Measurements from ENCODE around the gene HOXA13.

The HOXA13 gene

GRCh38 chr7:27212497-27213432 is 12.9 kb upstream of the HOXA13 start:
- H3K4me2 ChIP-seq (ENCODE audit: low read length), result no peak overlapping the region
- no peak for TF ChIP-seq EZH2phosphoT487 (IDR thresholded peaks at IDR 0.05; ENCODE audit: low read depth)
- TF ChIP-seq, protein P1, sequence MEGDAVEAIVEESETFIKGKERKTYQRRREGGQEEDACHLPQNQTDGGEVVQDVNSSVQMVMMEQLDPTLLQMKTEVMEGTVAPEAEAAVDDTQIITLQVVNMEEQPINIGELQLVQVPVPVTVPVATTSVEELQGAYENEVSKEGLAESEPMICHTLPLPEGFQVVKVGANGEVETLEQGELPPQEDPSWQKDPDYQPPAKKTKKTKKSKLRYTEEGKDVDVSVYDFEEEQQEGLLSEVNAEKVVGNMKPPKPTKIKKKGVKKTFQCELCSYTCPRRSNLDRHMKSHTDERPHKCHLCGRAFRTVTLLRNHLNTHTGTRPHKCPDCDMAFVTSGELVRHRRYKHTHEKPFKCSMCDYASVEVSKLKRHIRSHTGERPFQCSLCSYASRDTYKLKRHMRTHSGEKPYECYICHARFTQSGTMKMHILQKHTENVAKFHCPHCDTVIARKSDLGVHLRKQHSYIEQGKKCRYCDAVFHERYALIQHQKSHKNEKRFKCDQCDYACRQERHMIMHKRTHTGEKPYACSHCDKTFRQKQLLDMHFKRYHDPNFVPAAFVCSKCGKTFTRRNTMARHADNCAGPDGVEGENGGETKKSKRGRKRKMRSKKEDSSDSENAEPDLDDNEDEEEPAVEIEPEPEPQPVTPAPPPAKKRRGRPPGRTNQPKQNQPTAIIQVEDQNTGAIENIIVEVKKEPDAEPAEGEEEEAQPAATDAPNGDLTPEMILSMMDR (IDR thresholded peaks at IDR 0.05; ENCODE audit: low read depth, low read length), result no peak
- no peaks in the 10 kb centered on the region for H4K20me1 ChIP-seq (ENCODE audit: insufficient read depth, low read length)
- H3K27ac ChIP-seq (ENCODE audit: low read length), result no peak overlapping the region
- H3K27me3 ChIP-seq (ENCODE audit: low read depth, low read length), result no peaks in the 10 kb centered on the region
- no peak overlapping the region for H2AFZ ChIP-seq (ENCODE audit: low read depth, low read length)
- H3K4me1 ChIP-seq (ENCODE audit: low read length), result no peaks in the 10 kb centered on the region
- H3K9ac ChIP-seq (ENCODE audit: low read length), result no peak overlapping the region
- no peaks in the 10 kb centered on the region for H3K9me3 ChIP-seq (ENCODE audit: insufficient read depth, low read length)
- H3K36me3 ChIP-seq (replicated peaks; ENCODE audit: low read depth, low read length), result no peaks in the 10 kb centered on the region
- no peak overlapping the region for H3K4me3 ChIP-seq (ENCODE audit: low read length)
- H3K79me2 ChIP-seq (ENCODE audit: low read length), result no peaks in the 10 kb centered on the region

- TF ChIP-seq EZH2phosphoT487 (IDR thresholded peaks at IDR 0.05; ENCODE audit: low read depth), result no peak
- TF ChIP-seq, protein P1 (IDR thresholded peaks at IDR 0.05; ENCODE audit: low read depth, low read length), result no peak
- H3K27ac ChIP-seq (ENCODE audit: low read length), result no peak overlapping the region
Observed at GRCh38 chr7:27211764-27212204, 11.9 kb upstream of the HOXA13 start.

DNA sequence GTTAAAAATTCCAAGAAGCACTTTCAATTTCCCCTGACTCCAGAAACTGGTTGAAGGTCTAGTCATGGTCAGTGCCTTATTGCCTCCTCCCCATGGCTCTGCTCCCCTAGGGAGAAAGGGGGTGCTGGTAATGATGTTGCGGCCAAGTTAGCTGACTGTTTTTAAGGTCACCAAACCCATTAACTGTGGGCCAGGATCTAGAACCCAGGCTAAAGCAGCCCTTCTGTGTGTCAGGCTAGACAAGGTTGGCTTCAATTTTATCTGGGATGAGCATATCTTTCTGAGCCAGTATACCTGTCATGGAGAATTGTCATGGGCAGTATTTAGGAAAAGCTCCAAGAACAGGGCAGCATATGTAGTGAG is 11.2 kb upstream of the HOXA13 start:
- H3K9ac ChIP-seq (ENCODE audit: low read length), result no peak overlapping the region
- no peaks in the 10 kb centered on the region for H3K27me3 ChIP-seq (ENCODE audit: low read depth, low read length)
- no peak overlapping the region for H3K4me2 ChIP-seq (ENCODE audit: low read length)
- no peaks in the 10 kb centered on the region for H3K9me3 ChIP-seq (ENCODE audit: insufficient read depth, low read length)
- no peaks in the 10 kb centered on the region for H3K79me2 ChIP-seq (ENCODE audit: low read length)
- H3K4me3 ChIP-seq (ENCODE audit: low read length), result no peak overlapping the region
- no peak overlapping the region for H2AFZ ChIP-seq (ENCODE audit: low read depth, low read length)
- H3K27ac ChIP-seq (ENCODE audit: low read length), result no peak overlapping the region
- no peaks in the 10 kb centered on the region for H3K4me1 ChIP-seq (ENCODE audit: low read length)
- no peaks in the 10 kb centered on the region for H3K36me3 ChIP-seq (replicated peaks; ENCODE audit: low read depth, low read length)
- H4K20me1 ChIP-seq (ENCODE audit: insufficient read depth, low read length), result no peaks in the 10 kb centered on the region
- TF ChIP-seq, protein P1 (IDR thresholded peaks at IDR 0.05; ENCODE audit: low read depth, low read length), result no peak
- TF ChIP-seq EZH2phosphoT487 (IDR thresholded peaks at IDR 0.05; ENCODE audit: low read depth), result no peak

More at GRCh38 chr7:27211764-27212204, 11.9 kb upstream of the HOXA13 start:
- Histone ChIP-seq H2AFZ (ENCODE audit: low read depth, low read length) (no peak overlapping the region), H3K36me3 (replicated peaks; ENCODE audit: low read depth, low read length) (no peaks in the 10 kb centered on the region), H3K79me2 (ENCODE audit: low read length) (no peaks in the 10 kb centered on the region), H3K4me3 (ENCODE audit: low read length) (no peak overlapping the region), H3K27me3 (ENCODE audit: low read depth, low read length) (no peaks in the 10 kb centered on the region), H3K4me1 (ENCODE audit: low read length) (no peaks in the 10 kb centered on the region), H3K4me2 (ENCODE audit: low read length) (no peak overlapping the region), H4K20me1 (ENCODE audit: insufficient read depth, low read length) (no peaks in the 10 kb centered on the region), H3K9me3 (ENCODE audit: insufficient read depth, low read length) (no peaks in the 10 kb centered on the region), H3K9ac (ENCODE audit: low read length) (no peak overlapping the region)

GRCh38 chr7:27210441-27211083 is 10.7 kb upstream of the HOXA13 start:
- TF ChIP-seq, protein P1 (IDR thresholded peaks at IDR 0.05; ENCODE audit: low read depth, low read length), result peak; percentile 62
- TF ChIP-seq EZH2phosphoT487 (IDR thresholded peaks at IDR 0.05; ENCODE audit: low read depth), result no peak
- Histone ChIP-seq H3K9me3 (ENCODE audit: insufficient read depth, low read length) (no peaks in the 10 kb centered on the region), H3K79me2 (ENCODE audit: low read length) (no peaks in the 10 kb centered on the region), H3K9ac (ENCODE audit: low read length) (no peak overlapping the region), H3K27me3 (ENCODE audit: low read depth, low read length) (no peaks in the 10 kb centered on the region), H2AFZ (ENCODE audit: low read depth, low read length) (no peak overlapping the region), H3K36me3 (replicated peaks; ENCODE audit: low read depth, low read length) (no peaks in the 10 kb centered on the region), H3K4me1 (ENCODE audit: low read length) (no peaks in the 10 kb centered on the region), H4K20me1 (ENCODE audit: insufficient read depth, low read length) (no peaks in the 10 kb centered on the region), H3K27ac (ENCODE audit: low read length) (no peak overlapping the region), H3K4me2 (ENCODE audit: low read length) (peak overlapping the region; percentile 49; the same call in 1 of the 2 replicates), H3K4me3 (ENCODE audit: low read length) (no peak overlapping the region)
